Measurements from ENCODE around the gene KRT3.

The KRT3 gene

GRCh38 chr12:52790427-52791270 lies 5.3 kb downstream of the KRT3 start:
- DNase-seq (ENCODE audit: insufficient read length, low spot score) (no peak), FAIRE-seq (no peak)
- TF ChIP-seq CTCF (IDR thresholded peaks at IDR 0.05; ENCODE audit: insufficient read depth, missing control alignments), result no peak

GRCh38 chr12:52789637-52790426 lies 6.1 kb downstream of the KRT3 start:
- no peak for DNase-seq (ENCODE audit: insufficient read length, low spot score)

GRCh38 chr12:52788876-52789636 lies 6.9 kb downstream of the KRT3 start:
- FAIRE-seq (no peak), DNase-seq (ENCODE audit: insufficient read length, low spot score) (no peak)
- TF ChIP-seq CTCF (IDR thresholded peaks at IDR 0.05; ENCODE audit: insufficient read depth, missing control alignments), result no peak

More at GRCh38 chr12:52789637-52790426, 6.1 kb downstream of the KRT3 start:
- FAIRE-seq, result no peak
- TF ChIP-seq CTCF (IDR thresholded peaks at IDR 0.05; ENCODE audit: insufficient read depth, missing control alignments), result no peak

GRCh38 chr12:52788192-52788875 lies 7.6 kb downstream of the KRT3 start:
- FAIRE-seq (no peak), DNase-seq (ENCODE audit: insufficient read length, low spot score) (no peak)
- TF ChIP-seq CTCF (IDR thresholded peaks at IDR 0.05; ENCODE audit: insufficient read depth, missing control alignments), result no peak

GRCh38 chr12:52787324-52788191 lies 8.4 kb downstream of the KRT3 start:
- DNase-seq (ENCODE audit: insufficient read length, low spot score), result no peak
- no peak for FAIRE-seq
- TF ChIP-seq CTCF (IDR thresholded peaks at IDR 0.05; ENCODE audit: insufficient read depth, missing control alignments), result no peak

GRCh38 chr12:52784909-52785308 lies 11.0 kb downstream of the KRT3 start:
- no peak for DNase-seq (ENCODE audit: insufficient read length, low spot score)
- no peak for FAIRE-seq
- TF ChIP-seq CTCF (IDR thresholded peaks at IDR 0.05; ENCODE audit: insufficient read depth, missing control alignments), result no peak
